GM12801 (cell line): ENCODE results near the gene CCSAP.

Experiments
- TF ChIP-seq, protein P1 (sequence below): IDR thresholded peaks from one replicate; pipeline ENCODE4 v1.5.1; 2011; ENCODE audit warnings: control low read depth; ENCODE audit not compliant: insufficient read length; ENCODE audit errors: extremely low read depth

The CCSAP gene

DNA sequence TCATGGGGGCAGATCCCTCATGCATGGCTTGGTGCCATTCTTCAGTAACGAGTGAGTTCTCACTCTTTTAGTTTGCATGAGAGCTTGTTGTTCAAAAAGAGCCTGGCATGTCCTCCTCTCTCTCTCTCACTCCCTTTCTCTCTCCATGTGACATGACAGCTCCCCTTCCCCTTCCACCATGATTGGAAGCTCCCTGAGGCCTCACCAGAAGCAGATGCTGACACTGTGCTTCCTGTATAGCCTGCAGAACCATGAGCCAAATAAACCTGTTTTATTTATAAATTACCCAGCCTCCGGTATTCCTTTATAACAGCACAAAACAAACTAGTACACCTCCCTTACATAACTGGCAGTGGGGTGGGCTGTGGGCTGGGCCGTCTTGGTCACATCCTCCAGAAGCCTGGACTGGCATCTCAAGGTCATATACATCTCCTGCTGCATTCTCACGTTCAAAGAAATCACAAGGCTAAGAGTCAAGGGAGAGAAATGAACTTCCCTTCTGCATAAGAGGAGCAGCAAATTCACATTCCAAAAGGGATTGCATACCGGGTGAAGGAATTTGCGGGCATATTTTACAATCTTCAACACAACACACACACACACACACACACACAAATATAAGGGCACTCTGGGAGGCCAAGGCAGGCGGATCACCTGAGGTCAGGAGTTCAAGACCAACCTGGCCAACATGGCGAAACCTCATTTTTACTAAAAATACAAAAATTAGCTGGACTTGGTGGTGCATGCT is 2.3 kb upstream of the CCSAP start:
- TF ChIP-seq, protein P1, sequence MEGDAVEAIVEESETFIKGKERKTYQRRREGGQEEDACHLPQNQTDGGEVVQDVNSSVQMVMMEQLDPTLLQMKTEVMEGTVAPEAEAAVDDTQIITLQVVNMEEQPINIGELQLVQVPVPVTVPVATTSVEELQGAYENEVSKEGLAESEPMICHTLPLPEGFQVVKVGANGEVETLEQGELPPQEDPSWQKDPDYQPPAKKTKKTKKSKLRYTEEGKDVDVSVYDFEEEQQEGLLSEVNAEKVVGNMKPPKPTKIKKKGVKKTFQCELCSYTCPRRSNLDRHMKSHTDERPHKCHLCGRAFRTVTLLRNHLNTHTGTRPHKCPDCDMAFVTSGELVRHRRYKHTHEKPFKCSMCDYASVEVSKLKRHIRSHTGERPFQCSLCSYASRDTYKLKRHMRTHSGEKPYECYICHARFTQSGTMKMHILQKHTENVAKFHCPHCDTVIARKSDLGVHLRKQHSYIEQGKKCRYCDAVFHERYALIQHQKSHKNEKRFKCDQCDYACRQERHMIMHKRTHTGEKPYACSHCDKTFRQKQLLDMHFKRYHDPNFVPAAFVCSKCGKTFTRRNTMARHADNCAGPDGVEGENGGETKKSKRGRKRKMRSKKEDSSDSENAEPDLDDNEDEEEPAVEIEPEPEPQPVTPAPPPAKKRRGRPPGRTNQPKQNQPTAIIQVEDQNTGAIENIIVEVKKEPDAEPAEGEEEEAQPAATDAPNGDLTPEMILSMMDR: no peak

DNA sequence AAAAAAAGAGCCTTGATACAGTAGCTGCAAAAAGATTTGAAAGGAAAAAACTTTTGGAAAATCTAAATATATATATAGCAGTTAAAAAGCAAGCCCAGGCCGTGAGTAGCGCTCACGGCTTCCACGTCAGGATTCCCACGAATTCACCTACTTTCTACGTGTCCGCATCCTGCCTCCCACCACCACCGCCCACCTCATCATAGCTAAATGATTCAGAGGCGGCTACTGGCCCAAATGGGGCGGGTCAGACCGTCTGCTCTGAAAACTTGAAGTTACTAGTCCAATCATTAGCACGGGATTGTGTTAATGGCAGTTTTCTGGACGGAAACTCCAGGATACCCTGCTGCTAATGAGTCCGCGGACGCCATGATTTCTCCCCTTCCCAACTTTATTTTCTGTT is 1.3 kb upstream of the CCSAP start:
- TF ChIP-seq, protein P1: no peak

DNA sequence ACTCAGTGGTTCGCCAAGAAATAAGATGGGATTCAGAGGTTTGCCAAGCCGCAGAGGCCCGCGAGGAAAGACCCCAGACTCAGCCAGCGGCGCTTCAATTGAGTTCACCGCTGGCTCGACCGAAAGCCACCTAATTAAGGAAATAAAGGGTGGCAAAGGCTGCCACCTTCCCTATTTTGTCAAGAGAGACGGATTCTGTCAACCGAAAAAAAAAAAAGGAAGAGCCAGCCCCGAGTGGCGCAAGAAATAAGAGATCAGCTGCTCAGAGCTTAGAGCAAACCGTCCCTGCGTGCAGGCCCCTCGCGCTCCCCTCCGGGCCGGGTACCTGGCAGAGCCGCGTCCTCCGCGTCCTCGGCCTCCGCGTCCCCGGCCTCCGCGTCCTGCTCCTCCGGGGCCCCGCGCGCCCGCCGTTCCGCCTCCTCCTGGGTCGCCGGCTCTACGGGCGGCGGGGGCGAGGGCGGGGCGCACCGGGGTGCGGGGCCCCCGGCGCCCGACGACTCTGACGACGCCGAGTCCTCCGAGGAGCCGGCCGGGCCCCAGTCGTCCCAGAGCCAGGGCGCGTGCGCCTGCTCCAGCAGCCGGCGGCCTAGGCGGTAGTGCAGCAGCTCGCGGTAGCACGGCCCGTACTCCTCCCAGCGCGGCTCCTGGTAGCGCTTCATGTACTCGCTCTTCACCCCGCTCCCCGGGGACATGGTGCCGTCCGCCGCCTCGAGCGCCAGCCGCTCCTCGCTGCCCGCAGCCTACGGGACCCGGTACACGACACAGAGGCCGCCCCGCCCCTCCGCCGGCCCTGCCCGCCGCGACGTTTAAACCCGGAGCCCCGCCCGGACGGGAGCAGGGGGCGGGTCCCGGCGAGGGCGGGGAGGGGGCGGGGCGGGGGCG is 832 bp downstream of the CCSAP start:
- TF ChIP-seq, protein P1: no peak

DNA sequence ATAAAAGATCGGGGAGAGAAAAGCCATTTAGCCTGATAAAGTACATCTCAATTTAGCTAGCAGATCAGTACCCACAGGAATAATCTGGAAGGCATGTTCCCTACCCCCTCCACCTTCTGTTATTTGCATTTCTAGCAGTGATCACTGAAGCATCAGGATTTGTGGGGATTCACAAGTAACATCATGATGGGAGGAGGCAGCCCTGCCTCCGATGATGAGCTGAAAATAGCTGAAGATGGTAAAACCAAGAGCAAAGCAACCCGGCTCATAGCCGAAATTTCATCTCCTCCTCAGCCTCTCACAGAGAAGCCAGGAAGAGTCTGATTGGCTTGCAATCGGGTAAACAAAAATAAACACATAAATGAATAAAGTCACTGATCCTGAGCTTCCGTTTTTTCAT is 2.4 kb downstream of the CCSAP start:
- TF ChIP-seq, protein P1: no peak

DNA sequence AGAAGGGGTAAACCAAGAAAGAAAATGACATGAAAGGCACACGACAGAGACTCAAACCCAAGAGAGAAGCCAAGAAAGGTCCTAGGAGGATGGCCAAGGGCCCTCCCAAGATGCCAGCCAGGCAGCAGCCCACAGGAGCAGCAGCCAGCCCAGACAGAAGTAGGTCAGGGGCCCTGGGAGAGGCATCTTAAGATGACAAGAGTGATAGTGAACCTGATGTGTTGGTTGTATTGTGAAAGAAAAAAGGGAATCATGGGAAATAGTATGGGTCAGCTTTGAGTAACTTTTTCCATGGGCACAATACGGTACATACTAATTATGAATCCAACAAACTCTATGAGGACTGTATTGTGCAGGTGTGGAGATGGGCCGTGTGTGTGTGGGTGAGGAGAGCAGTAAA is 3.3 kb downstream of the CCSAP start:
- TF ChIP-seq, protein P1: no peak

DNA sequence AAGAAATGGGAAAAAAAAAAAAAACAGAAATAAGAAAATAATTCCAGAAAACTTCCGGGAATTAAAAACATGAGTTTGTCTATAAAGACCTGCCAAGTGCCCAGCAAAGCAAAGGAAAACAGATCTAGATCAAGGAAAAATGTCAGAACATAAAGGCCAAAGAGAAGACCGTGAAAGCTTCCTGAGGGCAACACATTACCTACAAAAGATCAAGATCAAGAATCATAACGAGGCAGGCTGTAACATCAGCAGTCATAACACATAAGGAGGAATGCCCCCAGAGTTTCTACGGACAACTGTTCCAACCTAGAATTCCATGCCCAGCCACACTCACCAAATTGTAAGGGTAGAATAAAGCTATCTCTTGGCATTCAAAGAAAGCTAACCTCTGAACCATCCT is 3.8 kb downstream of the CCSAP start:
- TF ChIP-seq, protein P1: no peak

DNA sequence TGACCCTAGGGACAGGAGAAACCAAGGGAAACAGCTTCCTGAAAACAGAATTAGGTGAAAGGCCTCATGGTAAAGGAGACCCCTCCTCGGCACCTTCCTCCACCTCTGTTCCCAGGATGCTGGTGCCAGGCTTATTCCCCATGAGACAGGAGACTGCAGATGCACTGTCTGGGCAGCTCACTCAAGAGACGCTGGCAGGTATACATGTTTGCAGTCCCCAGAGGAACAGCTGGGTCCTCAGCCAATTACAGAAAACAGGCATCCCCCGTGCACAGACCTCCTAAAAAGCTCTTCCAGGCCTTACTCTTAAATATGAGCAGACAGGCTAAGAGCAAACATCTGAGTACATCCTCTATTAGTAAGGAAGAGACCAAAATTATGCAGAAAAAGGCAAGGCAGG is 6.5 kb downstream of the CCSAP start:
- TF ChIP-seq, protein P1: no peak
